ENCODE results near the gene G6PC3.
"Not testable (repeated sequence)": the region's sequence is repeated elsewhere in the genome, so short reads cannot be mapped to it uniquely, and the experiment has no call there.

The G6PC3 gene

GRCh38 chr17:44110823-44111633, 40.5 kb downstream of the G6PC3 start:
- peak; percentile 55 for DNase-seq

DNA sequence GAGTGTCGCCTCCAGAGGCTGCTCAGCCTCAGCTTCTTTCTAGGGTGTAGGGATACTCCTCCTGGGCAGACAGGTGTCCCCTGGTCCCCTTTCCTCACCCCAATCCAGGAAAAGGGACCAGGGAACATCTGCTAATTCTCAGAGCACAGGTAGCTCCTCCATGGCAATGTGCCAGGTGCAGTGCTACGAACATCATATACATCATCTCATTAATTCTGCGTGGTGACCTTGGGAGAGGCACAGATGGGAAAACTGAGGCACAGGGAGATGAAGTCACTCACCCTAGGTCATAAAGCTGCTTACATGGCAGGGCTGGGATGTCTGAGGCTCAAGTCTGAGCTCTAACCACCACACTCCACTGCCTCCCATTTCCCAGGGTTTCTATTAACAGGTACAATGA, 41.2 kb downstream of the G6PC3 start:
- no peak for DNase-seq

DNA sequence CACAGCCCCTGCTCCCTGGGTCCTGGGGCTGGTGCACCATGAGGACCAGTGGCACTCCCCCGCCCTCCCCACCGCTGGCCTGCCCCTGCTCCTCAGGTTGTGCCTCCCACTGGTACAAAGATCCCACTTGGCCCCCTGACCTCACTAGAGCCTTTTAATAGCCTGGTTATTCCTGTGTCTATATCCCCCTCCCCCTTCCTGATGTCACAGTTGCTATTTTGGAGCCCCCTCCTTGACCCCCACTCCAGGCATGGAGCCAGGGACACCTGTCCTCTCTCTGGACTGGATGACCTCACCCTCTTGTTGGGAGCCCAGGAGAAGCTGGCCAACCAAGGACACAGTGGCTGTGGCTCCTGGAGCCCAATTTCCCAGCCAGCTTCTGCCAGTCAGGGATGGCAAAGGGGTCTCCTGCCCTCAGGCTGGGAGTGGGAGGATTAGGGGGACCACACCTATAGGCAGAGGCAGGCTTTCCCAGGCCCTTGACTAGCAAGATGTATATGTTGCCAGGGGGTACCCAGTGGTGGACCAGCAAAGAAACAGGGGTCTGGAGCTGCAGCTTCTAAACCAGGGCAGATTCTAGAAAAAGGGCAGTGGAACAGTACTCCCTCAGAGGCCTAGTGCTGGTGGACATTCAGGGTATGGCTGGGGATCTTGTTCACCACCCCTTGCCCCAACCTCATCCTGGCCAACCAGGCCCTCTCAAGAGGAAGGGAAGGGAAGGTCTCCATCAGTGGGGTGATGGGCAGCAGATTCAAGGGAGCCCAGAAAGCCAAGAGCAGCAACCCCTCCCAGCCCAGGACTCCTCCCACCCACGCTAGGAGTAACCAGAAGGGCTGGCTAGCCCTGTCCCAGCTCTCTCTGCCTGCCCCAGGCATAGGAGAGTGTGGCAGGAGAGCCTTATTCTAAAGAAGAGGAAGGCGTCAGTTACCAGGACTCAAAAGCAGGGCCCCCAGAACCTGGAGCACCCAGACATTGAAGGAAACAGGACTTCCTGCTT, 42.0 kb downstream of the G6PC3 start:
- no peak for DNase-seq

DNA sequence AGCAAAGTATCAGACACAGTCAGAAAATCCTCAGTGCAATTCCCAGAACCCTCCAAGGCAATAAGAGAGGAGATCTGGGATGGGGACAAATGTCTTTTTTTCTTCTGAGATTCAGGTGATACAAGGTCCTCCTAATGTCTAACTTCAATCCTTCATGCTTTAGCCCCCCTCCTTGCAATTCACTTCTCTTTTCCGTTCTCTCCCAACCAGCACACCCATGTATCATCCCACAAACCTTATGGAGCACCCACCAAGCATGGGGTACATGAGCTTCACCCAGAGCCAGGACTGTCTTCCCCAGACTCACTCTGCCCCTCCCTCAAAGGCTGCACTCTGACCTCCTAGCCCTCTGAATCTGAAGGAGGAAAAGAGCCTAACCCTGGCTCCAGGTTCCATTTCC, 42.8 kb downstream of the G6PC3 start:
- DNase-seq: no peak

GRCh38 chr17:44113868-44114840, 43.6 kb downstream of the G6PC3 start:
- DNase-seq: no peak

- no peak for DNase-seq
Measured at GRCh38 chr17:44115585-44116415, 45.3 kb downstream of the G6PC3 start.

DNA sequence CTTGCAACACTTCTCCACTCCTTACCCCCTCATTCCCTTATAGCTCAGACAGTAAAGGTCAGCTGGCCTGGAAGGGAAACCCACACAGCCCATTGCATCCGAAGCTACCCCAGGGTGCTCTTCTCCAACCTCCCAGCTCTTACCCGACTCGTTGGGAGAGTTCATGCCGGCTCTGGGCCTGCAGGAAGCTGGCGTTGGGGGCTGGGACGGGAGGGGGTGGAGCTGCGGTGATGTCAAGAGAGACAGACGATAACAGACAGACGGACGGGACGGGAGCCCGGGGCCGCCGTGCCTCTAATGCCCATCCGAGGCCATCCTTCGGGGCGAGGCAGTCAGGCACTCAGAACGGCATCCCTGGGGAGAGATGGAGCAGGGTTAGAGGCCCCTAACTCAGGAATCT, 46.8 kb downstream of the G6PC3 start:
- no peak for DNase-seq

DNA sequence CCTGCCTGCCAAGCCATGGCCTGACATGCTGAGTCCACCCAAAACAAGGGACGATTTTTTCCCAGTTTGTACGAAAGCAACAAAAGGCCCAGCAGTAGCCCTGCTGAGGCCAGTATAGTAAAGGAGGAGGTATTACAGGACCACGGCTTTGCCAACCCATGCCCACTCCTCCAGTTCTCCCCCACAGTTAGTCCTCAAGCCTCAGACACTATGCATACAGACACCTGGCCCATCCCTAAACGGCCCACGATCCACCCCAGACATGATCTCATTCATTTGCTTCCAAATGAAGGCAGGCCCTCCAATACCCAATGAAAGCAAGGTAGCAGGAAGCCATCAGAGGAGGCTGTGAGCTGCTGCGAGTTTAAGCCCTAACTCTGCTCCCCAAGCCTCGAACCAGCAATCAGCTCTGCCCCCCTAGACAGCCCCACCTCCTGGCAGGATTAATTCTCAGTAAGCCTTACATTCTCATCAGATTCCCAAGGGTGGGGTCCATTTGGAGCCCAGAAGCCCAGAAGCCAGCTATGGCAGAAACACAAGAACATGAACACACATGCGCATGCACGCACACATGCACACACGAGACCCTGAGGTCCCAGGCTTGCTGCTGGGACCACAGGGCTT, 48.0 kb downstream of the G6PC3 start:
- DNase-seq: no peak

DNA sequence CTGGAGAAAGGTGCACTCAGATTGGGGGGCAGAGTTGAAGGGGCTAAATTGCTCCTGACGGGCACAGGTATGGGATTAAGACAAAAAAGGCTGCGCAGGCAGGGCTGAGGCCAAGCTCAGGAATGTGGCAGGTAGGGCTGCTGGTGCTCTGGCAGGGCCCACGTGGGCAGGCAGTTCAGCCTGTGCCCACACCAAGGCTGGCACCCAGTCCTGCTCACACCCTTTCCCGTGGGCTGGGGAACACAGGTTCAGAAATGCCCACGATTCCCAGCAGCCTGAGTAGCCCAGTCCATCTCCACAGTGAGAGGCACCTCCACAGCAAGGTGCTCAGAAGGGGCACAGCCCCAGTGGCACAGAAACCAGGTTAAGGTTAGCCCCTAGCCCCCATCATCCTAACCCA, 48.5 kb downstream of the G6PC3 start:
- DNase-seq: no peak

- DNase-seq: no peak
Measured at GRCh38 chr17:44119798-44120197, 49.3 kb downstream of the G6PC3 start.

DNA sequence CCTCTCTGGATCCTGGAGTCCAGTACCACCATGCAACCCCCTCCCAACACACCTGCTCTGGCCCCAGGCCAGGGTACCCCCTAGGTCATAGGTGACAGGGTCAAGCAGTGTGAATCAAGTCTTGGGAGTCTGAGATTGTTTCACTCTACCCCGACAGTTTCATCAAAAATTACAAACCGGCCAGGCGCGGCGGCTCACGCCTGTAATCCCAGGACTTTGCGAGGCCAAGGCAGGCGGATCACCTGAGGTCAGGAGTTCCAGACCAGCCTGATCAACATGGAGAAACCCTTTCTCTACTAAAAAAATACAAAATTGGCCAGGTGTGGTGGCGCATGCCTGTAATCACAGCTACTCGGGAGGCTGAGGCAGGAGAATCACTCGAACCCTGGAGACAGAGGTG, 49.7 kb downstream of the G6PC3 start:
- not testable (repeated sequence) for DNase-seq

DNA sequence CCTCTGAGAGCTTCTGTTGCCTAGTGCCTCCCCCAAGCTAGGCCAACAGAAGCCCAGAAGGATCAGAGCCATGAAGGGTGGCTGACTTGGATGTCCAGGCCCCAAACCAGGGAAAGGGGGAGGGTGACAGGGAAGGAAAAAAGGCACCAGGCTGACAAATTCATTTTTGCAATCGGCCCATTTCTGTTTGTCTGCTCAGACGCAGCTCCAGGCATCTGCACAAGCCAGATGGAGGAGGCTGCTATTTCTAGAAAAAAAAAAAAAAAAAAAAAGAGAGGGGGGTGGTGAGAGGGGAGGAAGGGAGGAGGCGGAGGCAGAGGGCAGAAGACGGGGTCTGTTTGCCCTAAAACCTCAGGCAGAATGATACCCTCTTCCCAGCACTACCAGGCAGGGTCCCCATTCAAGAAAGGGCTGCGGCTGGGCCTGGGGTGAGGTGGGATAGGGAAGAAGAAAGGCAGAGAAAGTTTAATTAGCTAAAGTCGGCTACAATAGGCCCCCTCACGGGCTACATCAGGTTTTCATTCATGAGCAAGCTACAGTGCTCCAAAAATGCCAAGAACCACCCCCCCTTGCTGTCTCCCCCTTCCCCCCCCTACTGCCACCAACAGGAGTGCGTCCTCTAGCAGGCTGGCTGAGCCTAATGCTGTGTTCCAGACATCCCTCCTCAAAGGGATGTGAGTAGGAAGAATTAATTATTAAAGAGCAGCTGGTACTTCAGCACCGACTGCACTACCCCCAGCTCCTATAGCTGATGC, 50.5 kb downstream of the G6PC3 start:
- DNase-seq: no peak

GRCh38 chr17:44121997-44122815, 51.7 kb downstream of the G6PC3 start:
- DNase-seq: no peak

GRCh38 chr17:44122816-44123355, 52.4 kb downstream of the G6PC3 start:
- no peak for DNase-seq

- DNase-seq: peak; percentile 91
Measured at GRCh38 chr17:44123356-44124117, 53.0 kb downstream of the G6PC3 start, which contains the start of gene HDAC5. Gene HDAC5, minus strand, starts transcription at chr17:44123641. Its CDS starts 6,126 bp downstream, at chr17:44117515.

DNA sequence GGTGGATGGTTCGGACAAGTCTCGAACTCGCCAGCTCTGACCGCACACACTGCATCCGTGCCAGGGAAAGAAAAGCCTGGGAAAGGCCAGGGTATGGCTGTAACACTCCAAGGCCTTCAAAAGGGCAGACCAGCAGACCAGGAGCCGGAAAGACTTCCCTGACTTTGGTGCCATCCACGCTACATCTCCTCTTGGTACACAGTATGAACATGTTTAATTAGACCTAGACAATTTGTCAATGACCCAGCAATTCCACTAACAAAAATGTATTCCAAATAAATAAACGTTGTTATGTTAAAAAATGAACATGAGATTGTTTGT, 53.5 kb downstream of the G6PC3 start:
- DNase-seq: no peak

Data from KG1 (cell line).